SU-DHL-6 (cell line): Measurements from ENCODE around the gene OS9.

Experiments used
- EZH2phosphoT487 ChIP-seq: fragments of 200-600 bp; sonication (generic), shearing (Covaris generic); conservative IDR thresholded peaks from 2 replicates; pipeline ENCODE4 v1.6.1; 2018; ENCODE audit warnings: mild to moderate bottlenecking, antibody characterized with exemption, low read length, moderate library complexity, mixed read lengths
- TF ChIP-seq, protein P1 (sequence below): fragments of 200-600 bp; sonication (generic); IDR thresholded peaks from one replicate; pipeline ENCODE4 v1.5.1; 2017; ENCODE audit warnings: antibody characterized with exemption, mild to moderate bottlenecking, low read length, moderate library complexity; ENCODE audit not compliant: insufficient read depth, poor library complexity, severe bottlenecking

DNA sequence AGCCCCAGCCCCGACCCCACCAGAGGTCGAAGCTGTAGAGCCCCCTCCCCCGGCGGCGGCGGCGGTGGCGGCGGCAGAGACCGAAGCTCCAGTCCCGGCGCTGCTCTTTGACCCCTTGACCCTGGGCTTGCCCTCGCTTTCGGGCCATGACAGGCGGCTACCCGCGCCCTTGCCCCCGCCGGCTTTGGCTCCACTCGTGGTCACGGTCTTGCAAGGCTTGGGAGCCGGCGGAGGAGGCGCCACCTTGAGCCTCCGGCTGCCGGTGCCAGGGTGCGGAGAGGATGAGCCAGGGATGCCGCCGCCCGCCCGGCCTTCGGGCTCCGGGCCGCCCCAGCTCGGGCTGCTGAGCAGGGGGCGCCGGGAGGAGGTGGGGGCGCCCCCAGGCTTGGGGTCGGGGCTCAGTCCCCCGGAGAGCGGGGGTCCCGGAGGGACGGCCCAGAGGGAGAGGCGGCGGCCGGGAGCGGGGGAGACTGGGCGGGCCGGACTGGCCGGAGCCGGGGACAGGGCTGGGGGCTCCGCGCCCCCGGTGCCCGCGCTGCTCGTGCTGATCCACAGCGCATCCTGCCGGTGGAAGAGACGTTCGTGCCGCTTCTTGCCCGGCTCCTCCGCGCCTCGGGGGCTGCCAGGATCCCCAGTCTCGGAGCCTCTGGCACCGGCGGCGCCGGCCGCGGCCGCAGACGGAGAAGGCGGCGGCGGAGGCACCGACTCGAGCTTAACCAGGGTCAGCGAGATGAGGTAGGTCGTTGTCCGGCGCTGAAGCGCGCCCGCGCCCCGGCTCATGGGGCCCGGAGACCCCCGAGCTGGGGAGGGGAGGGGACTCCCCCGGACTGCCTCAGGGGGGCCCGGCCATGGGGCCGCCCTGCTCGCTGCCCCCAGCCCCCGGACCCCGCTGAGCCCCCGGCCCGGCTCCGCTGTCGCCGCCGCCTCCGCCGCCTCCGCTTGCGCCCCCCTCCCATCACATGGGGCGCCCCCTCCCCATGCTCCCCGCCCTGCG is 43.8 kb downstream of the OS9 start:
- TF ChIP-seq, protein P1, sequence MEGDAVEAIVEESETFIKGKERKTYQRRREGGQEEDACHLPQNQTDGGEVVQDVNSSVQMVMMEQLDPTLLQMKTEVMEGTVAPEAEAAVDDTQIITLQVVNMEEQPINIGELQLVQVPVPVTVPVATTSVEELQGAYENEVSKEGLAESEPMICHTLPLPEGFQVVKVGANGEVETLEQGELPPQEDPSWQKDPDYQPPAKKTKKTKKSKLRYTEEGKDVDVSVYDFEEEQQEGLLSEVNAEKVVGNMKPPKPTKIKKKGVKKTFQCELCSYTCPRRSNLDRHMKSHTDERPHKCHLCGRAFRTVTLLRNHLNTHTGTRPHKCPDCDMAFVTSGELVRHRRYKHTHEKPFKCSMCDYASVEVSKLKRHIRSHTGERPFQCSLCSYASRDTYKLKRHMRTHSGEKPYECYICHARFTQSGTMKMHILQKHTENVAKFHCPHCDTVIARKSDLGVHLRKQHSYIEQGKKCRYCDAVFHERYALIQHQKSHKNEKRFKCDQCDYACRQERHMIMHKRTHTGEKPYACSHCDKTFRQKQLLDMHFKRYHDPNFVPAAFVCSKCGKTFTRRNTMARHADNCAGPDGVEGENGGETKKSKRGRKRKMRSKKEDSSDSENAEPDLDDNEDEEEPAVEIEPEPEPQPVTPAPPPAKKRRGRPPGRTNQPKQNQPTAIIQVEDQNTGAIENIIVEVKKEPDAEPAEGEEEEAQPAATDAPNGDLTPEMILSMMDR: no peak
- no peak for TF ChIP-seq EZH2phosphoT487
